Measurements from ENCODE around the gene POLR2C. TPM values are rescaled to one million over a fixed set of nuclear protein-coding genes. Genes with fewer than 3 reads are reported as not detected.

POLR2C gene
- total and polyA plus RNA-seq, 4 donors, result 60.6 to 81.8 (median 74.1) TPM

- Histone ChIP-seq H3K4me3 (ENCODE audit: low read depth, low read length) (no peak overlapping the region), H3K27me3 (ENCODE audit: control insufficient read depth, insufficient read depth, low read length) (no peaks in the 10 kb centered on the region), H3K36me3 (ENCODE audit: control insufficient read depth, insufficient read depth, low read length) (peaks cover 44% of the 10 kb centered on the region), H3K9me3 (ENCODE audit: control insufficient read depth, insufficient read depth, low read length) (no peaks in the 10 kb centered on the region), H3K4me1 (ENCODE audit: control insufficient read depth, insufficient read depth, low read length) (peaks cover 75% of the 10 kb centered on the region), H3K27ac (ENCODE audit: low read depth, low read length) (no peak overlapping the region)
- 57% methylated on average over 4 of the region's 6 CpGs for WGBS (ENCODE audit: insufficient coverage)
- DNase-seq (ENCODE audit: low read depth in 4 of 6, low spot score in 6 of 6), result no peak
These were observed 14.3 kb downstream of the POLR2C start for GRCh38 chr16:57476546-57477410.

- no peak overlapping the region for H3K4me3 ChIP-seq (ENCODE audit: low read depth, low read length)
- no peaks in the 10 kb centered on the region for H3K9me3 ChIP-seq (ENCODE audit: control insufficient read depth, insufficient read depth, low read length)
- no peaks in the 10 kb centered on the region for H3K27me3 ChIP-seq (ENCODE audit: control insufficient read depth, insufficient read depth, low read length)
- DNase-seq (ENCODE audit: low read depth in 4 of 6, low spot score in 6 of 6), result peak in 1 of 6 donors; percentile 46
- peaks cover 35% of the 10 kb centered on the region for H3K36me3 ChIP-seq (ENCODE audit: control insufficient read depth, insufficient read depth, low read length)
- H3K27ac ChIP-seq (ENCODE audit: low read depth, low read length), result no peak overlapping the region
- peaks cover 66% of the 10 kb centered on the region for H3K4me1 ChIP-seq (ENCODE audit: control insufficient read depth, insufficient read depth, low read length)
- 28% methylated on average over 5 of the region's 9 CpGs for WGBS (ENCODE audit: insufficient coverage)
These were observed 15.2 kb downstream of the POLR2C start for GRCh38 chr16:57477531-57478202.

DNA sequence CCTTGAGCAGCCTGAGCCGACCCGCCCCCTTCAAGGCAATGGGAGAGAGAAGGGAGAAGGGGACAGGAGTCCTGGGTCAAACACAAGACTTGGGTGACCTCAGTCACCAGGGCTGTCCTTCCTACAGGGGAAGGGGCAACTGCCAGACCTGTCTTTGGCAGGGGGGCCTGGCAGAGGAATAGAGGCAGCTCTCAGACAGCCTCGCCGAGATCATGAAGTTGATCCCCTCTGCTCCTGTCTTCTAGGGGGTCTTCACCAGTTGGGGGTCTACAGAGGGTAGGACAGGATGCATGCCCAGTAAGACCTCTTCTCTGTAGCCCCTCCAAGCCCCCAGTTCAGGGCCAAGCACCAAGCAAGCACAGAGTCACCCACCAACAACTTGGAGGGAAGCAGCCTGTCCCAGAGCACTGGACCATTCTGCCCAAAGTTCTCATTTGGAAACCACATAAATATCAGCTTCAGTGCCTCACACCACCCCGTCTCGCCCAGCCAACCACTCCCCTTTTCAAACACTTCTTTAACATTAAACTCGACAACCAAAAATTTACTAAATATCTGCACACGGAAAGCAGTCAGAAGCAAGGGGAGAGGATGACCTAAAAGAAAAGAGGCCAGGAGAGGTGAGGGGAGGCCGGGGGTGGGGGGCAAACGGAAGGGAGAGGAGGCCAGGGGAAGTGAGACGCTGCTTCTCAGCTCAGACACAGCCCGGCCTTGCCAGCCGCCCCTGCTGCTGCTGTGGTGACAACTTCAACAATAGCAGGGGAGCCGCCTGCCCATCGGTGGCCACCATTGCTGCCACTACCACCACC, 16.1 kb downstream of the POLR2C start:
- Histone ChIP-seq H3K27ac (ENCODE audit: low read depth, low read length) (no peak overlapping the region), H3K27me3 (ENCODE audit: control insufficient read depth, insufficient read depth, low read length) (no peaks in the 10 kb centered on the region)
- 24% methylated on average over 10 of the region's 15 CpGs for WGBS (ENCODE audit: insufficient coverage)

GRCh38 chr16:57479205-57479975, 16.9 kb downstream of the POLR2C start:
- WGBS (ENCODE audit: insufficient coverage), result 2% methylated on average over 26 of the region's 36 CpGs
- peak; percentile 57 to 97 (median 72) for DNase-seq (ENCODE audit: low read depth in 4 of 6, low spot score in 6 of 6)
- peaks cover 68% of the 10 kb centered on the region for H3K4me1 ChIP-seq (ENCODE audit: control insufficient read depth, insufficient read depth, low read length)

More for the DNA sequence above, 16.1 kb downstream of the POLR2C start:
- peak overlapping the region; percentile 59 for H3K4me3 ChIP-seq (ENCODE audit: low read depth, low read length)
- no peaks in the 10 kb centered on the region for H3K9me3 ChIP-seq (ENCODE audit: control insufficient read depth, insufficient read depth, low read length)
- peaks cover 61% of the 10 kb centered on the region for H3K4me1 ChIP-seq (ENCODE audit: control insufficient read depth, insufficient read depth, low read length)
- DNase-seq (ENCODE audit: low read depth in 4 of 6, low spot score in 6 of 6), result no peak
- H3K36me3 ChIP-seq (ENCODE audit: control insufficient read depth, insufficient read depth, low read length), result peaks cover 26% of the 10 kb centered on the region

DNA sequence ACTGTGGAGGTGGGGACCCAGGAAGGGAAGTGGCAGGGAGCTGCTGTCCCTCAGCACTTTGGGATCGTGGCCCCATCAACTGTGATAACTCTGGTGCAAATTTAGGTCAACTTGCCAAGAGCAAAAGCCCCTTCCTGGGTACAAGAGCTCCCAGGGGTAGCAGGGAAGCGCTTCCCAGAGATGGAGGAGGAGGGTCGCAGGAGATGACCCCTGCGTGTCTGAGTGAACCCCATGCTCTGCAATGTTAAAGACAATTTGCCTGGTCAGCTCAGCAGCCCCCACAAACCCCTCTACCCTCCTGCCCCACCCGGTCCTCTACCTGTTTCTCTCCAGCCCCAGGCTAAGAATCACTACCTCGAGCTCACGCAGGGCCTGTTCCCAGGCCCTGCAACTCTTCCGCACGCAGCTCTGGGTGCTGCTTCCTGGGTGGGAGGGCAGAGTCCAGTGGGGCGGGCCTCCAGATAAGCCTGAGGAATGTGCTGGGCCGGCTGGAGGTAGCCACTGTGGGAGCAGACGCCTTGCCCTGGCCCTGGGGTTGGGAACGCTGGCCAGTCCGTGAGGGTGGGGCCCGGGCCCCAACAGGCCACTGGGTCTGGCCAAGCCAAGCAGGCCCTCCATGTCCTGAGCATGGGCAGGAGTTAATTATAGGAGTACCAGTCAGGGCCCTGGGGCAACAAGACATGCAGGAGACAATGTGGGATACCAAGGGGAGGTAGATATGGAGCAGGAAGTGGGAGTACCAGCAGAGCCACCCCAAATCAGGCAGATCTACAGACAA, 17.7 kb downstream of the POLR2C start:
- H3K4me3 ChIP-seq (ENCODE audit: low read depth, low read length), result peak overlapping the region; percentile 59
- peaks cover 70% of the 10 kb centered on the region for H3K4me1 ChIP-seq (ENCODE audit: control insufficient read depth, insufficient read depth, low read length)
- DNase-seq (ENCODE audit: low read depth in 4 of 6, low spot score in 6 of 6), result no peak
- peaks cover 15% of the 10 kb centered on the region for H3K36me3 ChIP-seq (ENCODE audit: control insufficient read depth, insufficient read depth, low read length)
- H3K27ac ChIP-seq (ENCODE audit: low read depth, low read length), result no peak overlapping the region
- H3K9me3 ChIP-seq (ENCODE audit: control insufficient read depth, insufficient read depth, low read length), result no peaks in the 10 kb centered on the region
- 40% methylated on average over 14 of the region's 15 CpGs for WGBS (ENCODE audit: insufficient coverage)
- no peaks in the 10 kb centered on the region for H3K27me3 ChIP-seq (ENCODE audit: control insufficient read depth, insufficient read depth, low read length)

More at GRCh38 chr16:57479205-57479975, 16.9 kb downstream of the POLR2C start:
- Histone ChIP-seq H3K27ac (ENCODE audit: low read depth, low read length) (no peak overlapping the region), H3K36me3 (ENCODE audit: control insufficient read depth, insufficient read depth, low read length) (peaks cover 22% of the 10 kb centered on the region), H3K27me3 (ENCODE audit: control insufficient read depth, insufficient read depth, low read length) (no peaks in the 10 kb centered on the region), H3K9me3 (ENCODE audit: control insufficient read depth, insufficient read depth, low read length) (no peaks in the 10 kb centered on the region), H3K4me3 (ENCODE audit: low read depth, low read length) (peak overlapping the region; percentile 59)

DNA sequence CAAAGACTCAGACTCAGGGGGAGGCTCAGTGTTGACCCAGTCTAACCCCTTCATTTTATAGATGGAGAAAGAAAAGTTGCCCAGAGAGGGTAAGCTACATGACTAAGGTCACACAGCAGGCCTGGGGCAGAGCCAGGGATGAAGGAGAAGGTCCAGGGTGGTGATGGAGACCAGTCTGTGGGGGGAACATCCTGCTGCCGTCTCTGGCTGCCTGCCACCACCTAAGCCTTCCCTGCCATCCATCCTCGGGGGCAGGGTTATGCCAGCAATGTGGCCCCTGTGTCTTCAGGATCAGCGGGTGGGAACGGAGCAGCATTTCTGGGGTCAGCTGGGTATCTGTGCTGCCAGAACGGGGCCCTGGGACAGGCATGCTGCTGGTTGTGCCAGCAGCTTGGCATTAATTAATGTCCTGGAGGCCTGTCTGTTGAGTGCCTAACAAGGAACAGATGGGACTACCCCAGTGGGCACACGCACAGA, 18.3 kb downstream of the POLR2C start:
- DNase-seq (ENCODE audit: low read depth in 4 of 6, low spot score in 6 of 6), result peak in 2 of 6 donors; percentile 27 to 53
- WGBS (ENCODE audit: insufficient coverage), result 28% methylated on average over 6 of the region's 6 CpGs
- Histone ChIP-seq H3K4me1 (ENCODE audit: control insufficient read depth, insufficient read depth, low read length) (peaks cover 71% of the 10 kb centered on the region), H3K36me3 (ENCODE audit: control insufficient read depth, insufficient read depth, low read length) (peaks cover 9% of the 10 kb centered on the region), H3K9me3 (ENCODE audit: control insufficient read depth, insufficient read depth, low read length) (no peaks in the 10 kb centered on the region), H3K27ac (ENCODE audit: low read depth, low read length) (no peak overlapping the region), H3K27me3 (ENCODE audit: control insufficient read depth, insufficient read depth, low read length) (no peaks in the 10 kb centered on the region), H3K4me3 (ENCODE audit: low read depth, low read length) (no peak overlapping the region)

DNA sequence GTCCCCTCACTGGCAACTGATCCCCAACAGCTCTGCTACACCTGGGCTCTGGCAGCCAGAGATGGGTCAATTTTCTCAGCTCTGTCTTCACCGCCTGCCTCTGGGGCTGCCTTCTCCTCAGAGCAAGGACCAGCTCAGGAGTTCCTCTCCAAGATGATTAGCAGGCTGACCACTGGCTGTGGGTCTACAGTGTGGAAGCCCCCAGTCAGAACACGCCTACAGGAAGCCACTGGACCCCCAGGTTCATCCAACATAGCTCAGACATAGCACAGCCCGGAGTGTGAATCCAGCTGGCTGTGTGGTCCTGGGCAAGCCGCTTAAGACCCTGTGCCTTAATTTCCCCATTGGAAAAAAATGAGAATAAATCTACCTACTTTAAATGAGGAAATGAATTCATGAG, 18.9 kb downstream of the POLR2C start:
- DNase-seq (ENCODE audit: low read depth in 4 of 6, low spot score in 6 of 6), result no peak
- Histone ChIP-seq H3K36me3 (ENCODE audit: control insufficient read depth, insufficient read depth, low read length) (peaks cover 6% of the 10 kb centered on the region), H3K4me1 (ENCODE audit: control insufficient read depth, insufficient read depth, low read length) (peaks cover 68% of the 10 kb centered on the region), H3K27me3 (ENCODE audit: control insufficient read depth, insufficient read depth, low read length) (no peaks in the 10 kb centered on the region), H3K27ac (ENCODE audit: low read depth, low read length) (no peak overlapping the region), H3K4me3 (ENCODE audit: low read depth, low read length) (no peak overlapping the region), H3K9me3 (ENCODE audit: control insufficient read depth, insufficient read depth, low read length) (no peaks in the 10 kb centered on the region)
- WGBS (ENCODE audit: insufficient coverage), result 65% methylated on average over 2 of the region's 4 CpGs

GRCh38 chr16:57482845-57483545, 20.5 kb downstream of the POLR2C start:
- H3K27ac ChIP-seq (ENCODE audit: low read depth, low read length), result no peak overlapping the region
- no peak overlapping the region for H3K4me3 ChIP-seq (ENCODE audit: low read depth, low read length)
- DNase-seq (ENCODE audit: low read depth in 4 of 6, low spot score in 6 of 6), result no peak
- H3K36me3 ChIP-seq (ENCODE audit: control insufficient read depth, insufficient read depth, low read length), result peaks cover under 1% of the 10 kb centered on the region
- no peaks in the 10 kb centered on the region for H3K9me3 ChIP-seq (ENCODE audit: control insufficient read depth, insufficient read depth, low read length)
- 91% methylated on average over 6 of the region's 14 CpGs for WGBS (ENCODE audit: insufficient coverage)
- peaks cover 59% of the 10 kb centered on the region for H3K4me1 ChIP-seq (ENCODE audit: control insufficient read depth, insufficient read depth, low read length)
- H3K27me3 ChIP-seq (ENCODE audit: control insufficient read depth, insufficient read depth, low read length), result no peaks in the 10 kb centered on the region
